Measurements from ENCODE around the gene CDK10. TPM values are rescaled to one million over a fixed set of nuclear protein-coding genes. Genes with fewer than 3 reads are reported as not detected.
A peak's percentile ranks its signal among the peaks of the same experiment; 100 is the strongest.

The CDK10 gene
- total RNA-seq, 1 experiment from 2014 or later, result 52.6 TPM

DNA sequence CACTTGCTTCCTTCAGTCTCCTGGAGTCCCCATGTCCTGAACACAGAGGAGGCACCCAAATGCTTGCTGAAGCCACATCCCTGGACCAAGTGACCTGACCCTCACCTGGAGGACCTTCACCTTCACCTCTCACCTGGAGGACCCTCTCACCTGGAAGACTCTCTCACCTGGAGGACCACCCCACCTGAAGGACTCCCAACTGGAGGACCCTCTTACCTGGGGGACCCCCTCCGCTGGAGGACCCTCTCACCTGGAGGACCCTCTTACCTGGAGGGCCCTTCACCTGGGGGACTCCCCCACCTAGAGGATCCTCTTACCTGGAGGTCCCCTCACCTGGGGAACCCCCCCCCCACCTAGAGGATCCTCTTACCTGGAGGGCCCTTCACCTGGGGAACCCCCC, 573 bp upstream of the CDK10 start:
- in situ Hi-C loops (cut with HindIII; ENCODE audit: low pct_unique_long_range_greater_than_20kb, low sequenced_read_pairs) (no loop called here), intact Hi-C loops (cut with micrococcal nuclease; ENCODE audit: unreplicated experiment) (no loop called here)
- Histone ChIP-seq H3K27ac (ENCODE audit: low read length) (no peak overlapping the region), H3K9me3 (ENCODE audit: control insufficient read depth, insufficient read depth, low read depth, low read length) (no peaks in the 10 kb centered on the region), H3K4me1 (ENCODE audit: control insufficient read depth, insufficient read depth, low read length) (peaks cover 3% of the 10 kb centered on the region; the same call in 1 of the 2 replicates), H3K27me3 (ENCODE audit: control insufficient read depth, insufficient read depth, low read length) (no peaks in the 10 kb centered on the region), H3K36me3 (ENCODE audit: control insufficient read depth, insufficient read depth, low read length) (no peaks in the 10 kb centered on the region; the same call in 1 of the 2 replicates), H3K4me3 (ENCODE audit: low read depth in 2 of 2, low read length in 2 of 2) (no peak overlapping the region)
- CTCF ChIA-PET, result no interaction called here
- BruUV-seq (replicated peaks), result no TSS peak
- POLR2A ChIA-PET, result no interaction called here
- TF ChIP-seq, protein P1, sequence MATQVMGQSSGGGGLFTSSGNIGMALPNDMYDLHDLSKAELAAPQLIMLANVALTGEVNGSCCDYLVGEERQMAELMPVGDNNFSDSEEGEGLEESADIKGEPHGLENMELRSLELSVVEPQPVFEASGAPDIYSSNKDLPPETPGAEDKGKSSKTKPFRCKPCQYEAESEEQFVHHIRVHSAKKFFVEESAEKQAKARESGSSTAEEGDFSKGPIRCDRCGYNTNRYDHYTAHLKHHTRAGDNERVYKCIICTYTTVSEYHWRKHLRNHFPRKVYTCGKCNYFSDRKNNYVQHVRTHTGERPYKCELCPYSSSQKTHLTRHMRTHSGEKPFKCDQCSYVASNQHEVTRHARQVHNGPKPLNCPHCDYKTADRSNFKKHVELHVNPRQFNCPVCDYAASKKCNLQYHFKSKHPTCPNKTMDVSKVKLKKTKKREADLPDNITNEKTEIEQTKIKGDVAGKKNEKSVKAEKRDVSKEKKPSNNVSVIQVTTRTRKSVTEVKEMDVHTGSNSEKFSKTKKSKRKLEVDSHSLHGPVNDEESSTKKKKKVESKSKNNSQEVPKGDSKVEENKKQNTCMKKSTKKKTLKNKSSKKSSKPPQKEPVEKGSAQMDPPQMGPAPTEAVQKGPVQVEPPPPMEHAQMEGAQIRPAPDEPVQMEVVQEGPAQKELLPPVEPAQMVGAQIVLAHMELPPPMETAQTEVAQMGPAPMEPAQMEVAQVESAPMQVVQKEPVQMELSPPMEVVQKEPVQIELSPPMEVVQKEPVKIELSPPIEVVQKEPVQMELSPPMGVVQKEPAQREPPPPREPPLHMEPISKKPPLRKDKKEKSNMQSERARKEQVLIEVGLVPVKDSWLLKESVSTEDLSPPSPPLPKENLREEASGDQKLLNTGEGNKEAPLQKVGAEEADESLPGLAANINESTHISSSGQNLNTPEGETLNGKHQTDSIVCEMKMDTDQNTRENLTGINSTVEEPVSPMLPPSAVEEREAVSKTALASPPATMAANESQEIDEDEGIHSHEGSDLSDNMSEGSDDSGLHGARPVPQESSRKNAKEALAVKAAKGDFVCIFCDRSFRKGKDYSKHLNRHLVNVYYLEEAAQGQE (IDR thresholded peaks at IDR 0.05; ENCODE audit: insufficient read depth in 1 of 2, low read depth in 2 of 2, low read length in 1 of 2), result no peak
- no peak for TF ChIP-seq SIN3A (IDR thresholded peaks at IDR 0.05; ENCODE audit: borderline replicate concordance, insufficient read depth, low read depth, low read length)
- TF ChIP-seq, protein P2, sequence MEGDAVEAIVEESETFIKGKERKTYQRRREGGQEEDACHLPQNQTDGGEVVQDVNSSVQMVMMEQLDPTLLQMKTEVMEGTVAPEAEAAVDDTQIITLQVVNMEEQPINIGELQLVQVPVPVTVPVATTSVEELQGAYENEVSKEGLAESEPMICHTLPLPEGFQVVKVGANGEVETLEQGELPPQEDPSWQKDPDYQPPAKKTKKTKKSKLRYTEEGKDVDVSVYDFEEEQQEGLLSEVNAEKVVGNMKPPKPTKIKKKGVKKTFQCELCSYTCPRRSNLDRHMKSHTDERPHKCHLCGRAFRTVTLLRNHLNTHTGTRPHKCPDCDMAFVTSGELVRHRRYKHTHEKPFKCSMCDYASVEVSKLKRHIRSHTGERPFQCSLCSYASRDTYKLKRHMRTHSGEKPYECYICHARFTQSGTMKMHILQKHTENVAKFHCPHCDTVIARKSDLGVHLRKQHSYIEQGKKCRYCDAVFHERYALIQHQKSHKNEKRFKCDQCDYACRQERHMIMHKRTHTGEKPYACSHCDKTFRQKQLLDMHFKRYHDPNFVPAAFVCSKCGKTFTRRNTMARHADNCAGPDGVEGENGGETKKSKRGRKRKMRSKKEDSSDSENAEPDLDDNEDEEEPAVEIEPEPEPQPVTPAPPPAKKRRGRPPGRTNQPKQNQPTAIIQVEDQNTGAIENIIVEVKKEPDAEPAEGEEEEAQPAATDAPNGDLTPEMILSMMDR (IDR thresholded peaks at IDR 0.05), result no peak
- no peak for TF ChIP-seq TCF7L2 (IDR thresholded peaks at IDR 0.05; ENCODE audit: low read depth, low read length)
- no peak for TF ChIP-seq POLR2AphosphoS5 (IDR thresholded peaks at IDR 0.05; ENCODE audit: low read depth, low read length)
- no peak for DNase-seq (ENCODE audit: low read depth, low spot score)
- ATAC-seq, result no peak

DNA sequence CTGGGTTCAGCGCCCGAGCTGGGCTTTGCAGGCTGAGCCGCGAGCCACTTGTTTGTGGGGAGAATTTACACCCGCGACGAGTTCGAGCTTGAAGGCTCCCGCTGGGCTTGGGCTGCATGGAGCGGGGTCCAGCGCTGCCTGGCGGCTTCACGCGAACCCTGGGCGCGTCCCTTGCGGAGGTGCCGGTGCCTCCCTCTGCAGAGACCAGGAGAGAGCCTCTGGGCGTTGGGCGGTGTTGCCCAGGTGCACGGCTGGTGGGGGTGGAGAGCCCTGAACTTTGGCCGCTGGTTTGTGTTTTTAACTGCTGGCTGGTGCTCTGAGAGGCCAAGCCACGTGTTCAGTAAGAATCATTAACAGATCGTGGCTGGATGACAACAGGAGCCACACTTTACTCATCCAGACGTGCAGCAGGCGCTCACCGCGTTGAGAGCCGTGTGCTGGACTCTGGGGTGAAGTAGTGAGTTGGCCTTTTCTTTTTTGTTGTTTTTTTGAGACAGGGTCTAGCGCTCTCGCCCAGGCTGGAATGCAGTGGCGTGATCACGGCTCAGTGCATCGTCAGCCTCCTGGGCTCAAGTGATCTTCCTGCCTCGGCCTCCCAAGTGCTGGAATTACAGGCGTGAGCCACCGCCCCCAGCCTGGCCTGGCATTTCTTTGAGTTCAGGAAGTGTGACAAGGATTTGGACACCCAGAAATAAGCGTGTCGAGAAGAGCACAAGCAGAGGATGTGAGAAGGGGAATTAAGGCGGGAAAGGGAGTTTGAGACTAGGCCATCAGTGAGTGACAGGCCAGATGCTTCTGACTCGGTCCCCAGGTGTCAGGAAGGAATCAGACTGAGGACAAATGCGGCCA, 827 bp downstream of the CDK10 start:
- Histone ChIP-seq H3K27me3 (ENCODE audit: control insufficient read depth, insufficient read depth, low read length) (no peaks in the 10 kb centered on the region), H3K36me3 (ENCODE audit: control insufficient read depth, insufficient read depth, low read length) (no peaks in the 10 kb centered on the region; the same call in 1 of the 2 replicates), H3K27ac (ENCODE audit: low read length) (peak overlapping the region; percentile 82), H3K9me3 (ENCODE audit: control insufficient read depth, insufficient read depth, low read depth, low read length) (no peaks in the 10 kb centered on the region), H3K4me1 (ENCODE audit: control insufficient read depth, insufficient read depth, low read length) (peaks cover 3% of the 10 kb centered on the region; the same call in 1 of the 2 replicates), H3K4me3 (ENCODE audit: low read depth in 2 of 2, low read length in 2 of 2) (peak overlapping the region; percentile 74 to 78)
- in situ Hi-C loops (cut with HindIII; ENCODE audit: low pct_unique_long_range_greater_than_20kb, low sequenced_read_pairs), result no loop called here
- DNase-seq (ENCODE audit: low read depth, low spot score), result no peak
- intact Hi-C loops (cut with micrococcal nuclease; ENCODE audit: unreplicated experiment), result no loop called here
- ChIA-PET POLR2A (interaction anchor here (0.5 kb wide), 1 partner anchor 244 kb away, joined by 5 read pairs; no protein-coding TSS in a partner anchor), CTCF (interaction anchor here (0.7 kb wide), 1 partner anchor 21 kb away, joined by 3 read pairs; no protein-coding TSS in a partner anchor)
- peak; percentile 59 for ATAC-seq
- no peak for TF ChIP-seq TCF7L2 (IDR thresholded peaks at IDR 0.05; ENCODE audit: low read depth, low read length)
- TF ChIP-seq, protein P1 (IDR thresholded peaks at IDR 0.05; ENCODE audit: insufficient read depth in 1 of 2, low read depth in 2 of 2, low read length in 1 of 2), result no peak
- TF ChIP-seq, protein P2 (IDR thresholded peaks at IDR 0.05), result no peak
- no peak for TF ChIP-seq POLR2AphosphoS5 (IDR thresholded peaks at IDR 0.05; ENCODE audit: low read depth, low read length)
- TF ChIP-seq SIN3A (IDR thresholded peaks at IDR 0.05; ENCODE audit: borderline replicate concordance, insufficient read depth, low read depth, low read length), result no peak
- TSS peak; percentile 77 for BruUV-seq (replicated peaks)
